ENCODE results near the gene PHOSPHO1.
"Not testable (repeated sequence)": the region's sequence is repeated elsewhere in the genome, so short reads cannot be mapped to it uniquely, and the experiment has no call there.

The PHOSPHO1 gene

GRCh38 chr17:49193513-49194296 is 36.9 kb downstream of the PHOSPHO1 start:
- no peak for DNase-seq (ENCODE audit: low read depth in 2 of 3, low spot score in 2 of 3)

- DNase-seq (ENCODE audit: low read depth in 2 of 3, low spot score in 2 of 3) = peak in 2 of 3 experiments; percentile 100
Observed at GRCh38 chr17:49191917-49192741, 38.5 kb downstream of the PHOSPHO1 start.

GRCh38 chr17:49191409-49191916 is 39.1 kb downstream of the PHOSPHO1 start:
- DNase-seq (ENCODE audit: low read depth in 2 of 3, low spot score in 2 of 3) = no peak

- no peak for DNase-seq (ENCODE audit: low read depth in 2 of 3, low spot score in 2 of 3)
Observed at GRCh38 chr17:49190932-49191331, 39.7 kb downstream of the PHOSPHO1 start.

- no peak for DNase-seq (ENCODE audit: low read depth in 2 of 3, low spot score in 2 of 3)
Observed at GRCh38 chr17:49187301-49187700, 43.3 kb downstream of the PHOSPHO1 start.

- DNase-seq (ENCODE audit: low read depth in 2 of 3, low spot score in 2 of 3) = not testable (repeated sequence)
Observed at GRCh38 chr17:49185381-49185780, 45.2 kb downstream of the PHOSPHO1 start.

- DNase-seq (ENCODE audit: low read depth in 2 of 3, low spot score in 2 of 3) = not testable (repeated sequence)
Observed at GRCh38 chr17:49184522-49184921, 46.1 kb downstream of the PHOSPHO1 start.

GRCh38 chr17:49183801-49184200 is 46.8 kb downstream of the PHOSPHO1 start:
- no peak for DNase-seq (ENCODE audit: low read depth in 2 of 3, low spot score in 2 of 3)

GRCh38 chr17:49183341-49183740 is 47.2 kb downstream of the PHOSPHO1 start:
- DNase-seq (ENCODE audit: low read depth in 2 of 3, low spot score in 2 of 3) = no peak

GRCh38 chr17:49180998-49181635 is 49.5 kb downstream of the PHOSPHO1 start:
- DNase-seq (ENCODE audit: low read depth in 2 of 3, low spot score in 2 of 3) = no peak

GRCh38 chr17:49180303-49180702 is 50.3 kb downstream of the PHOSPHO1 start:
- DNase-seq (ENCODE audit: low read depth in 2 of 3, low spot score in 2 of 3) = peak in 2 of 3 experiments; percentile 32 to 60

GRCh38 chr17:49175978-49176377 is 54.6 kb downstream of the PHOSPHO1 start:
- DNase-seq (ENCODE audit: low read depth in 2 of 3, low spot score in 2 of 3) = not testable (repeated sequence)
